Right lobe of liver (tissue), 6 donors: ENCODE data around the gene COL18A1. TPM values are rescaled to one million over a fixed set of nuclear protein-coding genes. Genes with fewer than 3 reads are reported as not detected.

Experiments
- ATAC-seq, 4 donors: fragments of 200-7000 bp; cut with Tn5 transposase; one replicate each; pipeline ENCODE4 v1.9.1; 2020; ENCODE audit warnings: mild to moderate bottlenecking in 4 of 4, moderate library complexity in 4 of 4
- DNase-seq, 3 donors: peaks; one replicate each; pipeline ENCODE4 v3.0.0-alpha.2; 2020
- H3K27ac ChIP-seq, 3 donors: fragments of 200-600 bp; one replicate each; pipeline ENCODE4 v1.8.0; 2022
- H3K27me3 ChIP-seq, 2 donors: fragments of 200-600 bp; one replicate each; pipeline ENCODE4 v1.8.0; 2022
- H3K36me3 ChIP-seq, 4 donors: fragments of 200-600 bp; sonication (generic) in 1 of 4; one replicate each; pipeline versions ENCODE4 v1.5.1 to v1.8.0; 2017 to 2022; ENCODE audit warnings: control low read depth in 1 of 4
- H3K4me1 ChIP-seq, 4 donors: fragments of 200-600 bp; sonication (generic) in 1 of 4; one replicate each; pipeline versions ENCODE4 v1.5.1 to v1.8.0; 2017 to 2022; ENCODE audit warnings: control low read depth in 1 of 4
- H3K4me3 ChIP-seq, 3 donors: fragments of 200-600 bp; one replicate each; pipeline ENCODE4 v1.8.0; 2022
- H3K9me3 ChIP-seq, 4 donors: fragments of 200-600 bp; sonication (generic) in 1 of 4; one replicate each; pipeline versions ENCODE4 v1.5.1 to v1.8.0; 2017 to 2022; ENCODE audit warnings: control low read depth in 1 of 4
- CTCF ChIP-seq, 4 donors: fragments of 200-600 bp in 3 of 4; fragments of 450-650 bp in 1 of 4; IDR thresholded peaks; one replicate each; pipeline versions ENCODE4 v1.5.1 to v1.8.0; 2016 to 2022; ENCODE audit warnings: antibody characterized with exemption in 4 of 4, mild to moderate bottlenecking in 2 of 4
- POLR2A ChIP-seq: fragments of 450-650 bp; IDR thresholded peaks from one replicate; pipeline ENCODE4 v1.6.1; 2017; ENCODE audit warnings: antibody characterized with exemption, mild to moderate bottlenecking
- WGBS: methylation state at CpG from one replicate; pipeline ENCODE4 v1.1.6; 2018; ENCODE audit warnings: low coverage, low lambda C conversion rate; ENCODE audit not compliant: insufficient coverage; ENCODE audit errors: missing lambda C conversion rate; 5-methylcytosine and 5-hydroxymethylcytosine counted together
- intact Hi-C, 2 donors: fragments of 100-400 bp; cut with DNase I; formaldehyde crosslinking; loops; one replicate each; pipeline versions ENCODE4 v1.11.2 to v1.14.1; 2022
- total RNA-seq, 6 experiments: library from RNA; depleted of rRNA in 2 of 6; stranded (reverse); fragments of >200 nt in 2 of 6; fragmentation: NEBNext Ultra II Directional in 3 of 6; extraction: Animal tissue kit (Norgen Biotek cat#: 25700) in 3 of 6; gene quantifications; one replicate each; pipeline versions ENCODE4 v1.1.0 to v1.2.4, GENCODE V29; 2016 to 2023
- donor health status: DM: no; HTN: yes; CAD: no.
- donor health status: DM: no; HTN: no; CAD: no.
- donor health status: DM: no; HTN: no; CAD: no.
- donor health status: DM: no; HTN: yes; CAD: no.
- donor health status: DM: no; HTN: yes; CAD: no.

COL18A1 gene
- total RNA-seq, 6 experiments from 2014 or later: 261 to 487 (median 297) TPM

- Histone ChIP-seq H3K27me3 (no peaks in the 10 kb centered on the region), H3K4me1 (no peaks in the 10 kb centered on the region), H3K27ac (no peak overlapping the region), H3K9me3 (no peaks in the 10 kb centered on the region), H3K36me3 (peaks cover 0 to 69% (median 30%) of the 10 kb centered on the region in 4 donors), H3K4me3 (no peak overlapping the region)
- intact Hi-C loops: no loop called here
- no peak for DNase-seq
- peak in 1 of 4 donors; percentile 1 for ATAC-seq
- no peak for TF ChIP-seq POLR2A
- TF ChIP-seq CTCF (IDR thresholded peaks at IDR 0.05): no peak
- no CpG with 5 or more reads among the region's 33 CpGs for WGBS
Measured at GRCh38 chr21:45487161-45487806, 82.3 kb downstream of the COL18A1 start.

DNA sequence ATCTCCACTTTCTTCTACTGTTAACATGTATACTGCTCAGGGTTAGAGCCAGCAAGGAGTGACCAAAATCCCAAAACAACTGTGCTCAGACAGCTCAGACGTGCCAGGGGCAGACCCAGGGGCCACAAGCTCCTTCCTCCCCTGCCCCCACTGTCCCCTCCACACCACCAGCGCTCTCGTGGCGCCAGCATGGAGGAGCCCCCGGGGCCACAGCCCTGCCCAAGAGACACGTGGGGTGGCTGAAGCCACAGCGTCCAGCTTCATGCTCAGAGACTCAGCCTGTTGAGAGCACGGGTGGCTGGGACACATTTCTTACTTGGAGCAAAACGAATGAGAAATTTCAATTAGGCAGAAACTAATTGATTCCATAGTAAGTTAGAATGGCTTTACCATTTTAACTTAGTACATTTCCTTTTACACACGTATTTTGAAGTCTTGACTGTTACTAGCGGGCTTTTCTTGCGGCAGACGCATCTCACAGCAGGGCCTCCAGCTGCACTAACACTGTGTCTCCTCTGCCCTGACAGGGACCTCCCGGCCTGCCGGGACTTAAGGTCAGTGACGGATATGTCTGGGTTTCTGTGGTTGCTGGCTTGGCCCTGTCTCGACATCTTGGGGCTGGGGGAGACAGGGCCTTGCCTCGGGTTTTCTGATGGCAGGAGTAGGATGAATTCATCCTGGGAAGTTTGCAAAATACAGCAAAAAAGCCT is 83.1 kb downstream of the COL18A1 start:
- H3K4me1 ChIP-seq: no peaks in the 10 kb centered on the region
- no peak overlapping the region for H3K27ac ChIP-seq
- peaks cover 0 to 67% (median 29%) of the 10 kb centered on the region in 4 donors for H3K36me3 ChIP-seq
- no peaks in the 10 kb centered on the region for H3K9me3 ChIP-seq
- TF ChIP-seq CTCF (IDR thresholded peaks at IDR 0.05): no peak
- no peak for TF ChIP-seq POLR2A
- DNase-seq: no peak
- H3K27me3 ChIP-seq: no peaks in the 10 kb centered on the region
- H3K4me3 ChIP-seq: no peak overlapping the region
- intact Hi-C loops: no loop called here
- no peak for ATAC-seq
- 72% methylated on average over 10 of the region's 18 CpGs for WGBS

DNA sequence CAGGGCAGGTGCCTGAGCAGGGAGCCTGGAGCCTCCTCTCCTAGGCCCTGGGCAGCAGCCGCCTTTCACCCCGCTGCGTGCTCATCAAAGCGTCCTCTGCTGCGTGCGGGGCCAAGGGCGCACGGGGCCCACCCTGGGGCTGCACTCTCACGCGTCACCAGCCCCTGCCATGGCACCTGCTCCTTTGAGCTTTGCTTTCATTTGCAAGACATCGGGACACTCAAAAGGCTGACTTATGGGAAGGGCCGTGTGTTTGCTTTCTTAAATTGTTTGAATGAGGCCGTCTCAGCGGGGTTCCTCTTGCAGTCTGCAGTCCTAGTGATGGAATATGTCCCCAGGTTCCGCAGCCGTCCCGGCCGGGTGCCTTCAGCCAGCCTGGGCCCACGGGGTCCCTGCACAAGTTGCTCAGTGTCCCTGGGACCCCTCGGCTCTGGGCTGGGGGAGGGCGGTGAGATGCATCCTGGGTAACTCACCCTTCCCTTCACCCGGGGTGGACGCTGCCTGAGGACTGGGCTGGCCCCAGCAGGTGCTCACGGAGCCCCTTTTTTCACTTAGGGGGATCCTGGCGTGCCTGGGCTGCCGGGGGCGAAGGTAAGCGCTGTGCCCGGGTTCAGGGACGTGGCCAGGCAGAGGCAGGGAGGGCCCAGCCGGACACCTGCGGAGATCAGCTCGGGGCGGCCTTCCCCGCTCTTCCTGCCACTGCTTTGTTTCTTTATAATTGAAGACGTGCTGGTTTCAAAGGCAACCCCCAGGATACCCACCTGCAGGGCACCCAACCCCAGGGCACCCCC is 84.2 kb downstream of the COL18A1 start:
- H3K36me3 ChIP-seq: peaks cover 0 to 70% (median 31%) of the 10 kb centered on the region in 4 donors
- no peaks in the 10 kb centered on the region for H3K9me3 ChIP-seq
- H3K27ac ChIP-seq: no peak overlapping the region
- 76% methylated on average over 10 of the region's 36 CpGs for WGBS
- H3K27me3 ChIP-seq: no peaks in the 10 kb centered on the region
- ATAC-seq (peak in 1 of 4 donors; percentile 1), DNase-seq (no peak)
- intact Hi-C loops: no loop called here
- TF ChIP-seq POLR2A (no peak), CTCF (IDR thresholded peaks at IDR 0.05) (no peak)
- H3K4me1 ChIP-seq: no peaks in the 10 kb centered on the region
- no peak overlapping the region for H3K4me3 ChIP-seq

- DNase-seq: no peak
- H3K36me3 ChIP-seq: peaks cover 0 to 69% (median 31%) of the 10 kb centered on the region in 4 donors
- H3K4me1 ChIP-seq: no peaks in the 10 kb centered on the region
- TF ChIP-seq POLR2A (no peak), CTCF (IDR thresholded peaks at IDR 0.05) (no peak)
- H3K27ac ChIP-seq: no peak overlapping the region
- H3K9me3 ChIP-seq: no peaks in the 10 kb centered on the region
- ATAC-seq: no peak
- WGBS: 29% methylated on average over 7 of the region's 9 CpGs
- intact Hi-C loops: no loop called here
- H3K27me3 ChIP-seq: no peaks in the 10 kb centered on the region
- H3K4me3 ChIP-seq: no peak overlapping the region
Measured at GRCh38 chr21:45489722-45489982, 84.7 kb downstream of the COL18A1 start.
